ENCODE results near the gene PIEZO2.

The PIEZO2 gene

GRCh38 chr18:10900435-10900834, 248.9 kb downstream of the PIEZO2 start (continued):
- no peak for TF ChIP-seq ZBTB11 (tag by site-specific recombination; conservative IDR thresholded peaks at IDR 0.05; ENCODE audit: low read depth)
- no peak for TF ChIP-seq ZNF571 (tag by site-specific recombination; IDR thresholded peaks at IDR 0.05)
- no peak for TF ChIP-seq ZNF530 (tag by site-specific recombination; IDR thresholded peaks at IDR 0.05; ENCODE audit: low read depth)
- TF ChIP-seq YY1 (tag by site-specific recombination; IDR thresholded peaks at IDR 0.05): no peak
- no peak for TF ChIP-seq BCL6B (tag by site-specific recombination; IDR thresholded peaks at IDR 0.05)
- TF ChIP-seq ZNF585B (tag by site-specific recombination; IDR thresholded peaks at IDR 0.05): no peak
- no peak for TF ChIP-seq REPIN1 (tag by site-specific recombination; IDR thresholded peaks at IDR 0.05; ENCODE audit: low read depth)
- TF ChIP-seq ZNF280C (tag by site-specific recombination; IDR thresholded peaks at IDR 0.05): no peak
- no peak for TF ChIP-seq ZNF175 (tag by site-specific recombination; IDR thresholded peaks at IDR 0.05)
- no peak for TF ChIP-seq PRDM4 (tag by site-specific recombination; IDR thresholded peaks at IDR 0.05)

GRCh38 chr18:10899481-10899880, 249.9 kb downstream of the PIEZO2 start:
- H3K4me1 ChIP-seq (ENCODE audit: control insufficient read depth, insufficient read depth, low read length): no peaks in the 10 kb centered on the region
- no peak for TF ChIP-seq ZNF639 (tag by site-specific recombination; IDR thresholded peaks at IDR 0.05)
- no peak overlapping the region for H3K4me3 ChIP-seq (ENCODE audit: low read depth, low read length)
- ChIA-PET POLR2A (no interaction called here), CTCF (interaction anchor here (0.6 to 1.1 kb wide), 2 partner anchors 61 to 255 kb away, joined by 3 to 5 read pairs; no protein-coding TSS in a partner anchor)
- no peak overlapping the region for H3K27ac ChIP-seq (ENCODE audit: extremely low read depth, low read depth, low read length)
- no peaks in the 10 kb centered on the region for H3K9me3 ChIP-seq (ENCODE audit: control insufficient read depth, insufficient read depth, low read depth, low read length)
- H3K36me3 ChIP-seq (ENCODE audit: control insufficient read depth in 2 of 2, insufficient read depth in 1 of 2, low read length in 2 of 2): no peaks in the 10 kb centered on the region

- Histone ChIP-seq H3K36me3 (ENCODE audit: control insufficient read depth in 2 of 2, insufficient read depth in 1 of 2, low read length in 2 of 2) (no peaks in the 10 kb centered on the region), H3K4me1 (ENCODE audit: control insufficient read depth, insufficient read depth, low read length) (no peaks in the 10 kb centered on the region), H3K27ac (ENCODE audit: extremely low read depth, low read depth, low read length) (no peak overlapping the region), H3K4me3 (ENCODE audit: low read depth, low read length) (no peak overlapping the region), H3K9me3 (ENCODE audit: control insufficient read depth, insufficient read depth, low read depth, low read length) (no peaks in the 10 kb centered on the region)
- ChIA-PET POLR2A (no interaction called here), CTCF (interaction anchor here (0.6 kb wide), 1 partner anchor 836 kb away, joined by 4 read pairs; no protein-coding TSS in a partner anchor)
- TF ChIP-seq PRDM10 (tag by site-specific recombination; IDR thresholded peaks at IDR 0.05) (no peak), MYNN (tag by site-specific recombination; IDR thresholded peaks at IDR 0.05; ENCODE audit: borderline replicate concordance) (no peak), SP3 (tag by site-specific recombination; IDR thresholded peaks at IDR 0.05) (no peak), ZFP37 (tag by site-specific recombination; IDR thresholded peaks at IDR 0.05) (no peak), ZNF558 (tag by site-specific recombination; IDR thresholded peaks at IDR 0.05) (no peak), ZNF23 (tag by site-specific recombination; IDR thresholded peaks at IDR 0.05; ENCODE audit: borderline replicate concordance) (no peak), ZNF350 (tag by site-specific recombination; IDR thresholded peaks at IDR 0.05) (no peak)
Observed at GRCh38 chr18:10898417-10898974, 250.9 kb downstream of the PIEZO2 start.
